SK-N-SH treated with all-trans-retinoic acid at 6 μM for 48 hours (cell line): ENCODE results near the gene CENPT.

Experiments used
- ARNTL ChIP-seq: fragments of 450-650 bp; formaldehyde crosslinking; IDR thresholded peaks from 2 replicates; pipeline ENCODE4 v1.5.0; 2020; ENCODE audit warnings: low read depth, mild to moderate bottlenecking, moderate library complexity, borderline replicate concordance
- BACH2 ChIP-seq: fragments of 250-450 bp; sonication (Bioruptor Pico); IDR thresholded peaks from 2 replicates; pipeline ENCODE4 v1.9.0; 2021; ENCODE audit warnings: mild to moderate bottlenecking, borderline replicate concordance
- CSDC2 ChIP-seq: fragments of 250-450 bp; sonication (Bioruptor Pico); IDR thresholded peaks from 2 replicates; pipeline ENCODE4 v1.5.0; 2020; ENCODE audit warnings: mild to moderate bottlenecking, moderate library complexity
- ESRRG ChIP-seq: fragments of 250-450 bp; sonication (Bioruptor Pico); IDR thresholded peaks from 2 replicates; pipeline ENCODE4 v1.6.1; 2021; ENCODE audit warnings: mild to moderate bottlenecking
- OSR1 ChIP-seq: fragments of 250-450 bp; sonication (Bioruptor Pico); IDR thresholded peaks from 2 replicates; pipeline ENCODE4 v1.8.0; 2022; ENCODE audit warnings: moderate library complexity, mild to moderate bottlenecking, inconsistent platforms
- RARB ChIP-seq: fragments of 250-450 bp; sonication (Bioruptor Pico); IDR thresholded peaks from 2 replicates; pipeline ENCODE4 v1.8.0; 2021; ENCODE audit warnings: mild to moderate bottlenecking, moderate library complexity
- SNAI2 ChIP-seq: fragments of 250-450 bp; sonication (Bioruptor Pico); IDR thresholded peaks from 2 replicates; pipeline ENCODE4 v1.5.0; 2020; ENCODE audit warnings: mild to moderate bottlenecking, moderate library complexity
- TOX ChIP-seq: fragments of 250-450 bp; sonication (Bioruptor Pico); IDR thresholded peaks from 2 replicates; pipeline ENCODE4 v1.8.0; 2021; ENCODE audit warnings: mild to moderate bottlenecking, moderate library complexity, borderline replicate concordance
- ZC3H10 ChIP-seq: fragments of 250-450 bp; sonication (Bioruptor Pico); IDR thresholded peaks from 2 replicates; pipeline ENCODE4 v1.5.1; 2021; ENCODE audit warnings: mild to moderate bottlenecking, moderate library complexity
- ZNF565 ChIP-seq: fragments of 450-650 bp; formaldehyde crosslinking; conservative IDR thresholded peaks from 2 replicates; pipeline ENCODE4 v1.5.0; 2020; ENCODE audit warnings: low read depth, mild to moderate bottlenecking, moderate library complexity
- ZNF70 ChIP-seq: fragments of 450-650 bp; formaldehyde crosslinking; IDR thresholded peaks from 2 replicates; pipeline ENCODE4 v1.5.0; 2020; ENCODE audit warnings: mild to moderate bottlenecking, moderate library complexity
- TF ChIP-seq, protein P1 (sequence below): fragments of 250-450 bp; sonication (Bioruptor Pico); IDR thresholded peaks from 2 replicates; pipeline ENCODE4 v1.8.0; 2020; ENCODE audit warnings: mild to moderate bottlenecking, moderate library complexity, borderline replicate concordance
- TF ChIP-seq, protein P2 (sequence below): fragments of 250-450 bp; sonication (Bioruptor Pico); IDR thresholded peaks from 2 replicates; pipeline ENCODE4 v1.5.1; 2020; ENCODE audit warnings: low read depth, mild to moderate bottlenecking, moderate library complexity

- no peak for TF ChIP-seq ZC3H10 (CRISPR knock-in tag)
- TF ChIP-seq, protein P1, sequence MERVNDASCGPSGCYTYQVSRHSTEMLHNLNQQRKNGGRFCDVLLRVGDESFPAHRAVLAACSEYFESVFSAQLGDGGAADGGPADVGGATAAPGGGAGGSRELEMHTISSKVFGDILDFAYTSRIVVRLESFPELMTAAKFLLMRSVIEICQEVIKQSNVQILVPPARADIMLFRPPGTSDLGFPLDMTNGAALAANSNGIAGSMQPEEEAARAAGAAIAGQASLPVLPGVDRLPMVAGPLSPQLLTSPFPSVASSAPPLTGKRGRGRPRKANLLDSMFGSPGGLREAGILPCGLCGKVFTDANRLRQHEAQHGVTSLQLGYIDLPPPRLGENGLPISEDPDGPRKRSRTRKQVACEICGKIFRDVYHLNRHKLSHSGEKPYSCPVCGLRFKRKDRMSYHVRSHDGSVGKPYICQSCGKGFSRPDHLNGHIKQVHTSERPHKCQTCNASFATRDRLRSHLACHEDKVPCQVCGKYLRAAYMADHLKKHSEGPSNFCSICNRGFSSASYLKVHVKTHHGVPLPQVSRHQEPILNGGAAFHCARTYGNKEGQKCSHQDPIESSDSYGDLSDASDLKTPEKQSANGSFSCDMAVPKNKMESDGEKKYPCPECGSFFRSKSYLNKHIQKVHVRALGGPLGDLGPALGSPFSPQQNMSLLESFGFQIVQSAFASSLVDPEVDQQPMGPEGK = no peak
- no peak for TF ChIP-seq CSDC2 (CRISPR knock-in tag)
- no peak for TF ChIP-seq ARNTL (CRISPR knock-in tag)
- no peak for TF ChIP-seq SNAI2 (CRISPR knock-in tag)
- TF ChIP-seq BACH2 (CRISPR knock-in tag) = no peak
- TF ChIP-seq, protein P2, sequence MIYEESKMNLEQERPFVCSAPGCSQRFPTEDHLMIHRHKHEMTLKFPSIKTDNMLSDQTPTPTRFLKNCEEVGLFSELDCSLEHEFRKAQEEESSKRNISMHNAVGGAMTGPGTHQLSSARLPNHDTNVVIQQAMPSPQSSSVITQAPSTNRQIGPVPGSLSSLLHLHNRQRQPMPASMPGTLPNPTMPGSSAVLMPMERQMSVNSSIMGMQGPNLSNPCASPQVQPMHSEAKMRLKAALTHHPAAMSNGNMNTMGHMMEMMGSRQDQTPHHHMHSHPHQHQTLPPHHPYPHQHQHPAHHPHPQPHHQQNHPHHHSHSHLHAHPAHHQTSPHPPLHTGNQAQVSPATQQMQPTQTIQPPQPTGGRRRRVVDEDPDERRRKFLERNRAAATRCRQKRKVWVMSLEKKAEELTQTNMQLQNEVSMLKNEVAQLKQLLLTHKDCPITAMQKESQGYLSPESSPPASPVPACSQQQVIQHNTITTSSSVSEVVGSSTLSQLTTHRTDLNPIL (CRISPR knock-in tag) = no peak
- TF ChIP-seq OSR1 (CRISPR knock-in tag) = no peak
- TF ChIP-seq RARB = no peak
- TF ChIP-seq TOX (CRISPR knock-in tag) = no peak
- TF ChIP-seq ESRRG = no peak
- TF ChIP-seq ZNF565 = no peak
- TF ChIP-seq ZNF70 = no peak
These were observed 4.1 kb downstream of the CENPT start for GRCh38 chr16:67843343-67843765.
